Stimulated activated CD8-positive, alpha-beta memory T cell treated with anti-CD3 and anti-CD28 coated beads, Interleukin-12 subunit alpha, Interleukin-12 subunit beta, amount 100 ng/mL, for 4 hours (primary cell): ENCODE results near the gene DNAJB5.
"Not testable (repeated sequence)": the region's sequence is repeated elsewhere in the genome, so short reads cannot be mapped to it uniquely, and the experiment has no call there.

Experiments used
- DNase-seq: peaks from one replicate; pipeline ENCODE4 v3.0.0-alpha.2; 2020; ENCODE audit warnings: low read depth

Gene DNAJB5

GRCh38 chr9:35000535-35001284, 11.2 kb downstream of the DNAJB5 start:
- DNase-seq, result no peak

DNA sequence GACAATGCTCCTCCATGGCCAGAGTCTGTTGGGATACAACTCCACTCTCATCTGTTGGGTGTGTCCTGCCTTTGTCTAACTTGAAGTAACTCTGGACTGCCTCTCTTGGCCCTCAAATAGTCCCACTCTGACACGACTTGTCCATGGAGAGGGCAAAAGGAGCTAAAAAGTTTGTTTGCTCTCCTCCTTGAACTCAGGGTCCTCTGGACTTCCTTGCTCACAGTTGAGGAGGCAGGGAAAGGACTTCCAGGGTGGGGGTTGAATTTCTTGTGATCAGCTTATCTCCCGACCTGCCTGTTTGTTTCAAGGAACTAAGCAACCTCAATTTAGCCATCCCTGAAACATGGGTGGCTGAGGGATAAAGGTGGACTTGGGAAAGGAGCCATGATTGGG, 11.7 kb downstream of the DNAJB5 start:
- DNase-seq, result no peak

GRCh38 chr9:35001803-35002502, 12.4 kb downstream of the DNAJB5 start:
- DNase-seq, result no peak

GRCh38 chr9:35002623-35003022, 13.1 kb downstream of the DNAJB5 start:
- no peak for DNase-seq

GRCh38 chr9:35004299-35004698, 14.8 kb downstream of the DNAJB5 start:
- not testable (repeated sequence) for DNase-seq

DNA sequence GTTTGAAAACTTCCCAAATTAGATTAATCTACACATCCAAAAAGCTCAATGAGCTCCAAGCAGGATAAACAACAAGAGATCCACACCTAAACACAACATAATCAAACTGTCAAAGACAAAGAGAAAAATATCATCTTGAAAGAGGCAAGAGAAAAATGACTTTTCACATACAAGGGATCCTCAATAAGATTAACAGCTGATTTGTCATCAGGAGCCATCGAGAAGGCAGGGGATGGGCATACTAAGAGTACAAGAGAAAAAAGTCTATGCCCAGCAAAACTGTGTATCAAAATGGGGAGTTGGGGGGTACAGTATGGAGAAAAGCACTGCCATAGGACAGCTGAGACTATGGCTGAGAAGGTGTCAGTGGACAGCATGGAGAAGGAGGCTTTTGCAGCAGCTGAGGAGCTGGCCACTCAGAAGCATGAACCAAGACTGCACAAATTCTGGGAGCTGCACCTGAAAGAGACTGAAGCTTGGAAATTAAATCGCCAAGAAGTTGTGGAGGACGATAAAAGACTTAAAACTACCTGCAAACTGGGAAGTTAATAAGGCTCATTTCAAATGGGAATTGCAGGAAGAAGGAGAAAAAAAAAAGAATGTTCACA, 20.9 kb downstream of the DNAJB5 start:
- no peak for DNase-seq

- DNase-seq, result no peak
Measured at GRCh38 chr9:35014517-35014916, 25.0 kb downstream of the DNAJB5 start.

GRCh38 chr9:35023443-35023842, 33.9 kb downstream of the DNAJB5 start:
- DNase-seq, result not testable (repeated sequence)

DNA sequence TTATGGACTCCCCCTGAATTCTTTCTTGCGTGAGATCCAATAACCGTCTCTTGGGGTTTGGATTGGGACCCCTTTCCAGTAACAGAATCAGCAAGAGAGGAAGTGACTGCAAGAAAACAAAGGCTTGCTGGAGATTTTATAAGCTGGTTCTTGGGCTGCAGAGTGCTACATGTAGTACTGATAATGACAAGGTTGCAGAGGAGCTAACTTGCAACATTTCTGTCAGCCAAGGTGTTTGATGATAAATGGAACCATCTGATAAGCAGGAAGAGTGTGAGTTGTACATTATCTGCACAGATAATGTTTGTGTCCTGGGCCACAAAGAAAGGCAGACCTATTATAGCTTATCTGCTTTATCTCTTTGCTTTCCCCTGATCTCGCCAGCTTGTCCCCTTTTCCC, 37.1 kb downstream of the DNAJB5 start:
- DNase-seq, result no peak

DNA sequence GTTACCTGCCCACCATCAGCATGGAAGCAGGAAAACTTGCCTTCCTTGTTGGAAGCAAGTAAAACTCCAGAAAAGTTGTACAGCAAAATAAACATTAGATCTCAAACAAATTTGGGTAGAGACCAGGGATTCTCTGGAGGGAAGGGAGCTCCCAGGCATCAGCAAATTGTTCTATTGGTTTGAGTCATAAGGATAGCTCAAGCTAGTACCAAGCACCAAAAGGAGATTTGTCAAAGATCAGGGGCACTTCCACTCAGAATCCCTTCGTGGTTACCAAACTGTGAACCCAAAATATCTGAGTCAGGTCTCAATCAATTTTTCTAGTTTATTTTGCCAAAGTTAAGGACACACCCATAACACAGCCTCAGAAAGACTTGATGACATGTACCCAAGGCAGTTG, 37.8 kb downstream of the DNAJB5 start:
- DNase-seq, result no peak

DNA sequence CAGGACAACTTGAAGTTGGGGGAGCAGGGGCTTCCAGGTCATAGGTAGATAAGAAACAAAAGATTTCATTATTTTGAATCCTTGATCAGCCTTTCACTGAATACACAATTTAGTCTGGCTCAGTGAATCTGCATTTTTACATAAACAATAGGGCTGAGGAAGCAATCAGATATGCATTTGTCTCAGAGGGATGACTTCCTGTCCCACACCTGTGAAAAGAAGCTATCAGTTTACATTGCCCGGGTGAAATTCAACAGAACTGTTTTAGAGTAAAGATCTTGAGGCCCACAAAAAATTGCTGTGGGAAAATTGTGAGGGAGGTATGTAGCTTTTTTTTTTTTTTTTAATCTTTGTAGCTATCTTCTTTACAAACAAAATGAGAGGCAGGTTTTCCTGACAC, 38.3 kb downstream of the DNAJB5 start:
- no peak for DNase-seq

GRCh38 chr9:35028341-35028740, 38.8 kb downstream of the DNAJB5 start:
- DNase-seq, result no peak

DNA sequence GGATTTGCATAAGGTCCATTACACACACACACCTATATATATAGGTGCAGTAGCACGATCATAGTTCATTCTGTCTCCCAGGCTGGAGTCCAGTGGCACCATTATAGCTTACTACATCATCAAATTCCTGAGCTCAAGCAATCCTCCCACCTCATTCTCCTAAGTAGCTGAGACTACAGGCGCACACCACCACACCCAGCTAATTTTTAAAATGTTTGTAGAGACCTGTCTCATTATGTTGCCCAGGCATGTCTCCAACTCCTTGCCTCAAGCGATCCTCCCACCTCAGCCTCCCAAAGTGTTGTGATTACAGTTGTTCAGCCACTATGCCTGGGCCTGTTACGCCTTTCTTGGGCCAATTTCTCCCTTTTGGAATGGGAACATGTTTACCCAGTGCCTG, 39.7 kb downstream of the DNAJB5 start:
- no peak for DNase-seq

- no peak for DNase-seq
Measured at GRCh38 chr9:35029852-35030251, 40.3 kb downstream of the DNAJB5 start.

GRCh38 chr9:35033101-35033500, 43.6 kb downstream of the DNAJB5 start:
- DNase-seq, result no peak

DNA sequence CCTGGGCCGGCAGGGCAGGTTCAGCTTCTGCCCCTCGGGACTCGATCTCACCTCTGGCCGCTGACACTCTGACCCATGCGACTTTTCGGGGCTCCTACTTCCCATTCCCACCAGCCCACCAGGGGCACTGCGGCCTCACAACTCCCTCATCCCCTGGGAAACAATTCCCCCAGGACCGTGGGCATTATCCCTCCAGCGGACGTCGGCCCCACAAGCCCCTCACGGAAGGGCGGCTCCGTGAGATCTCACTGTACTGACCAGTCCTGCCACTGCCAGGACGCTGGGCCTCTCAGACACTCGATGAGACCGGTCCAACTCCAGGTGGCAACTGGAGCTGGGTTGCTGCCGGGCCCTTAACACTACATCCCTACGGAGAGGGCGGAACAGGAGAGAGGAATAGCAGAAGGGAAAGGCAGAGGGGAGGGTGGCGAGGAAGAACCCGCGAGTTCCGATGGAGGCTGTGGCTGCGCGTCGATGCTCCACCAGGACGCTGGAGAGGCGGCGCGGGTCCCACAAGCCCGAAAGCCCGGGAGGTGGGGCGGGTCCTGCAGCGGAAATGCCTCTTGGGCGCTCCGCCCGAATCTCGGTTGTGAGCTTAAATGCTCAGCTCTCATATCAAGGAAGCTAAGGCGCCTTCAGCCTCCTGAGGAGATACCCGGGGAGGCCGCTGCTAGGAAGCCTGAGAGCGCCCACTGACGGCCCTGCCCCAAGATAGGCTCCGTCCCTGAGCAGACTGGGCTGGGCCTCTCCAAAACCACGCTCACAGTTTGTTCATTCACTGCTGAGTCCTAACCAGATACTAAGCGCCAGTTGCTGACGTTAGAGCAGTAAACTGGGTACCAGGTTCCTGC, 46.5 kb downstream of the DNAJB5 start:
- no peak for DNase-seq

DNA sequence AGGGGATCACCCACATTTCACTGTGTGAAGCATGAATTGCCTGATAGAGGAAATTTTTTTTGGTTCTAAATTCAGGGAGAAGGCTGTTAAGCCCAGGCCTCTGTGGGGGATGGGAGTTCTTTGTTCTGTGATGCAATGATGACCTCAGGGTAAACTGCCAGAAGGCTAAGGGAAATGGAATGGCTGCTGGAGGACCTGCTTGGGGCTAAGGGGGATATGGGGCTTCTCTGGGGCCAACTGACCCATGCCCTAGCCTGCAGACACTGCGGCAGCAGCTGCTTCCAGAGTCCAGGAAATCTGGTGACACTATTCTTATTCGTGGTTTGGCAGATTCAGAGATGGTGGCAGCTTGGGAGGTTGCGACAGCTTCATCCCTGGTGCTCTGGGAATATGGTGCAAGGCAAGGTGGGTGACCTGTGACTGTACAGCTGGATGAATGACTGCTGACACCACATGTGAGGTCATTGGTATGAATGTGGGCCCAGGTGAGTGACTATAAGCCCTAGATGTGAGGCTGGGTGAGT, 52.6 kb downstream of the DNAJB5 start:
- no peak for DNase-seq

DNA sequence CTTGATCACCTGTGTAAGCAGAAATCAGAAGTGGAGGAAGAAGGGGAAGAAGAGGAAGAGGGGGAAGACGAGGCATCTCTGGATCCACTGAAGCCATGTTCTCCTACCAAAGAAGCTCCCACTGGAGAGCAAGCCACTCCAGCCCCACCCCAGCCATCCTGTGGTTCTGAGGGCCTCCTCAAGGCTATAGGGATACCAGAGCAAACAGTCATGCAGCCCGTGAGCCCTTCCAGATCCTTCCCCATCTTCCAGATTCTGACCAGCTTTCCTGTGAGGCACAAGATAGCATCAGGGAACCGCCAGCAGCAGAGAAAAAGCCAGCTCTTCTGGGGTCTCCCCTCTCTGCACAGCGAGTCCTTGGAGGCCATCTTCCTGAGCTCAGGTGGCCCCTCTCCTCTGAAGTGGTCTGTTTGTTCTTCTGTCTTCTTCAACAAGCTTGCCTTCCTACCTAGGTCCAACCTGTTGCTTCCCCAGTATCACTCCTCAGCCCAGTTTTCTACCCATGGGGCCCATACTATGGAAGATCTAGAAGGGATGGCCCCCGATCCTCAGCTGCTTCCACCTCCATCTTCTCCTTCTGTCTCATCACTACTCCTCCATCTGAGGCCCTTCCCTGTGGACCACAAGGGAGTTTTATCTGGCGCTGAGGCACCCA, 53.5 kb downstream of the DNAJB5 start:
- DNase-seq, result no peak

GRCh38 chr9:35044071-35044470, 54.5 kb downstream of the DNAJB5 start:
- no peak for DNase-seq
